ENCODE data around the gene EIF3A. TPM values are rescaled to one million over a fixed set of nuclear protein-coding genes. Genes with fewer than 3 reads are reported as not detected.

EIF3A gene
- total RNA-seq, 4 donors from 2014 or later = 136 to 240 (median 191) TPM

DNA sequence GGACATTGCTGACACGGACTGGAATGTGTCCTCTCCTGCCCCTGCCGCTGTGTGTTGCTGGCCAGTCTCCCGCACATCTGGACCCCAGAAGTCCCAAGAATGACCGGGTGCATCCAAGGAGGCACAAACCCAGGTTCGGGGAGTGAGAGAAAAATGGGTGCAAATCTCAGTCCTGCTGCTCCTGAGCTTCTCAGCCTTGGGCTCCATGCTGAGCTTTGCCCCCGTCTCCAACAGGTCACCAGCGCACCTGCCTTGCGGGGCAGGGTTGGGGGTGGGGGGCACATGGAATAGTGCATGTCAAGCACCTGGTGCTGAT is 57.1 kb downstream of the EIF3A start:
- Histone ChIP-seq H3K4me1 (peaks cover 19 to 27% of the 10 kb centered on the region in 2 donors), H3K36me3 (no peaks in the 10 kb centered on the region), H3K9me3 (no peaks in the 10 kb centered on the region), H3K27ac (peak overlapping the region in 1 of 4 donors; percentile 48), H3K4me3 (no peak overlapping the region), H3K27me3 (no peaks in the 10 kb centered on the region)
- intact Hi-C loops (cut with DNase I; ENCODE audit: low total_unique reads) = loop anchor here (10.0 kb wide), 2 partner anchors 631 to 1649 kb away; partner anchors contain the start of genes BAG3 and PDZD8
- TF ChIP-seq, protein P1, sequence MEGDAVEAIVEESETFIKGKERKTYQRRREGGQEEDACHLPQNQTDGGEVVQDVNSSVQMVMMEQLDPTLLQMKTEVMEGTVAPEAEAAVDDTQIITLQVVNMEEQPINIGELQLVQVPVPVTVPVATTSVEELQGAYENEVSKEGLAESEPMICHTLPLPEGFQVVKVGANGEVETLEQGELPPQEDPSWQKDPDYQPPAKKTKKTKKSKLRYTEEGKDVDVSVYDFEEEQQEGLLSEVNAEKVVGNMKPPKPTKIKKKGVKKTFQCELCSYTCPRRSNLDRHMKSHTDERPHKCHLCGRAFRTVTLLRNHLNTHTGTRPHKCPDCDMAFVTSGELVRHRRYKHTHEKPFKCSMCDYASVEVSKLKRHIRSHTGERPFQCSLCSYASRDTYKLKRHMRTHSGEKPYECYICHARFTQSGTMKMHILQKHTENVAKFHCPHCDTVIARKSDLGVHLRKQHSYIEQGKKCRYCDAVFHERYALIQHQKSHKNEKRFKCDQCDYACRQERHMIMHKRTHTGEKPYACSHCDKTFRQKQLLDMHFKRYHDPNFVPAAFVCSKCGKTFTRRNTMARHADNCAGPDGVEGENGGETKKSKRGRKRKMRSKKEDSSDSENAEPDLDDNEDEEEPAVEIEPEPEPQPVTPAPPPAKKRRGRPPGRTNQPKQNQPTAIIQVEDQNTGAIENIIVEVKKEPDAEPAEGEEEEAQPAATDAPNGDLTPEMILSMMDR (IDR thresholded peaks at IDR 0.05 in 4 of 5, conservative IDR thresholded peaks at IDR 0.05 in 1 of 5) = no peak
- TF ChIP-seq POLR2A (IDR thresholded peaks at IDR 0.05) = no peak
- DNase-seq (no peak), ATAC-seq (no peak)
- in situ Hi-C loops (cut with MboI; ENCODE audit: low sequenced_read_pairs in 4 of 4) = no loop called here

DNA sequence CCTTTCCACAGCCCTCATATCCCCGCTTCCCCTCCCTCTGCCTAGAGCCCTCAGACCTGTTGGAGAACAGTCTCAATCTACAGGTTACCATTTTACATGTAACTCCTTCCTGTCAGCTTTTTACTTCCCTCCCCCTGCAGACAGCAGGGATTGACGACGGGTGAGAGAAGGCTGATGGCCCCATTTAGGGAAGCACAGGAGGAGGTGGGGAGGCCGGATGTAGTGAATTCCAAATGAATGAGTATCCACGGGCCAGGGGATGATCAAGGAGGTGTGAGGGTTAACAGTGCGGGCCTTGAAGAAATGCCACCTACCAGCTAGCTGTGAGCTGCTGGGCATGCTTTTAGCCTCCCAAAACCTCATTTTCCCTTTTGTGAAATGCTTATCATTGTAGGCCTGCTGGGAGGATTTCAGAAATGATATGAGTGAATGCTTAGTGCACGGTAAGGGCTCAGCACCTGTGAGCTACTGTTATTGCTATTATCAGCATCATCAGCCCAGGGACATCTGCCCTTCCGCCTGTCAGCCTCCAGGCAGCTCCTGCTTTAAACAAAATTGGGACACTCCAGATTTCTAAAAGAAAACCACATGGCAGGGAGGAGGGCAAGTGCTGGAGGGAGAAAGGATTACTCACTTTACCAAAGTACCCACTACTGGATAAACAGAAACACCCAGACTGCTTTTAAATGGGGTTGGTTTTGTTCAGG is 57.6 kb downstream of the EIF3A start:
- no peak for TF ChIP-seq POLR2A (IDR thresholded peaks at IDR 0.05)
- TF ChIP-seq, protein P1 (IDR thresholded peaks at IDR 0.05 in 4 of 5, conservative IDR thresholded peaks at IDR 0.05 in 1 of 5) = no peak
- Histone ChIP-seq H3K27me3 (no peaks in the 10 kb centered on the region), H3K4me3 (no peak overlapping the region), H3K9me3 (no peaks in the 10 kb centered on the region), H3K27ac (peak overlapping the region in 1 of 4 donors; percentile 48), H3K36me3 (no peaks in the 10 kb centered on the region), H3K4me1 (peaks cover 19 to 27% of the 10 kb centered on the region in 2 donors)
- DNase-seq (no peak), ATAC-seq (peak in 1 of 2 donors; percentile 22)
- intact Hi-C loops (cut with DNase I; ENCODE audit: low total_unique reads) = loop anchor here (10.0 kb wide), 2 partner anchors 632 to 1648 kb away; partner anchors contain the start of genes BAG3 and PDZD8
- in situ Hi-C loops (cut with MboI; ENCODE audit: low sequenced_read_pairs in 4 of 4) = no loop called here

DNA sequence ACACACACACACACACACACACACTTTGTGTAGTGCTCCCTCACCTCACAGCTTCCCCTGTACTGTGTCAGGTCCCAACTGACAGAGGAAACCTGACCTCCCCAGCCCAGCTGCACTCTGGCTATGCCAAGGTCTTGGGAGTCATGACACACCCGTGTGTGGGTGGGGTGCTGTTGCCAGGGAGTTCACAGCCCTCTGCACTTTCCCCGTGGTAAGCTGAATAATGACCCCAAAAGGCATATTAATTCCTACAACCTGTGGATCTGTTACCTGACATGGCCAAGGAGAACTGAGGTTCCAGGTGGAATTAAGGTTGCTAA is 60.0 kb downstream of the EIF3A start:
- Histone ChIP-seq H3K9me3 (no peaks in the 10 kb centered on the region), H3K36me3 (no peaks in the 10 kb centered on the region), H3K4me3 (no peak overlapping the region), H3K27me3 (no peaks in the 10 kb centered on the region), H3K27ac (peak overlapping the region; percentile 33 to 68 (median 38)), H3K4me1 (peaks cover 16 to 18% of the 10 kb centered on the region in 2 donors)
- TF ChIP-seq POLR2A (IDR thresholded peaks at IDR 0.05) = peak; percentile 19 to 45
- TF ChIP-seq, protein P1 (IDR thresholded peaks at IDR 0.05 in 4 of 5, conservative IDR thresholded peaks at IDR 0.05 in 1 of 5) = no peak
- peak; percentile 50 to 79 for DNase-seq
- intact Hi-C loops (cut with DNase I; ENCODE audit: low total_unique reads) (loop anchor here (10.0 kb wide), 2 partner anchors 634 to 1646 kb away; partner anchors contain the start of genes BAG3 and PDZD8), in situ Hi-C loops (cut with MboI; ENCODE audit: low sequenced_read_pairs in 4 of 4) (no loop called here)
- peak; percentile 80 to 86 for ATAC-seq

DNA sequence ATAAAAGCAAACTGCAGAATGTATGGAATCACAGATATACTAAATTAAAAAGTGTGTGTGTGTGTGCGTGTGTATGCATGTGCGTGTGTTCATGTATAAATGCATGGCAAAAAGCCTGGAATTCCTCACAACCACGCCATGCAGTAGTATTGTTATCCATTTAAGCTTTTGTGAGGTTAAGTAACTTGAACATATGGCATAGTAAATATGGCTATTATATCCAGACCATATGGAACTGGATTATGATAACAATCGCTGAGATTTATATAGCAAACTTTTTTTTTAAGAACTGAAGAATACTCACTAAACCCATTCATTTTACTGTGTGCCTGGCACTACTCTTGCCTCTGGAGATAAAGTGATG is 73.4 kb downstream of the EIF3A start:
- in situ Hi-C loops (cut with MboI; ENCODE audit: low sequenced_read_pairs in 4 of 4) = no loop called here
- H3K27ac ChIP-seq = peak overlapping the region; percentile 81 to 87 (median 86)

More for the DNA sequence above, 73.4 kb downstream of the EIF3A start:
- Histone ChIP-seq H3K27me3 (no peaks in the 10 kb centered on the region), H3K36me3 (no peaks in the 10 kb centered on the region), H3K4me3 (no peak overlapping the region), H3K9me3 (no peaks in the 10 kb centered on the region), H3K4me1 (peaks cover 20 to 22% of the 10 kb centered on the region in 2 donors)
- TF ChIP-seq, protein P1 (IDR thresholded peaks at IDR 0.05 in 4 of 5, conservative IDR thresholded peaks at IDR 0.05 in 1 of 5) = no peak
- no peak for TF ChIP-seq POLR2A (IDR thresholded peaks at IDR 0.05)
- no peak for DNase-seq
- ATAC-seq = no peak
- intact Hi-C loops (cut with DNase I; ENCODE audit: low total_unique reads) = loop anchor here (2.0 to 5.0 kb wide), 3 partner anchors 48 to 250 kb away; partner anchors contain the start of gene EIF3A

Data from gastrocnemius medialis (tissue), 4 donors.